HG03571 (cell line): ENCODE data around the gene CBY3.
"Not testable (repeated sequence)": the region's sequence is repeated elsewhere in the genome, so short reads cannot be mapped to it uniquely, and the experiment has no call there.

Experiments
- ATAC-seq: cut with Tn5 transposase; IDR thresholded peaks from one replicate; pipeline ENCODE4 v1.9.1; 2021; ENCODE audit not compliant: unreplicated experiment

Gene CBY3

DNA sequence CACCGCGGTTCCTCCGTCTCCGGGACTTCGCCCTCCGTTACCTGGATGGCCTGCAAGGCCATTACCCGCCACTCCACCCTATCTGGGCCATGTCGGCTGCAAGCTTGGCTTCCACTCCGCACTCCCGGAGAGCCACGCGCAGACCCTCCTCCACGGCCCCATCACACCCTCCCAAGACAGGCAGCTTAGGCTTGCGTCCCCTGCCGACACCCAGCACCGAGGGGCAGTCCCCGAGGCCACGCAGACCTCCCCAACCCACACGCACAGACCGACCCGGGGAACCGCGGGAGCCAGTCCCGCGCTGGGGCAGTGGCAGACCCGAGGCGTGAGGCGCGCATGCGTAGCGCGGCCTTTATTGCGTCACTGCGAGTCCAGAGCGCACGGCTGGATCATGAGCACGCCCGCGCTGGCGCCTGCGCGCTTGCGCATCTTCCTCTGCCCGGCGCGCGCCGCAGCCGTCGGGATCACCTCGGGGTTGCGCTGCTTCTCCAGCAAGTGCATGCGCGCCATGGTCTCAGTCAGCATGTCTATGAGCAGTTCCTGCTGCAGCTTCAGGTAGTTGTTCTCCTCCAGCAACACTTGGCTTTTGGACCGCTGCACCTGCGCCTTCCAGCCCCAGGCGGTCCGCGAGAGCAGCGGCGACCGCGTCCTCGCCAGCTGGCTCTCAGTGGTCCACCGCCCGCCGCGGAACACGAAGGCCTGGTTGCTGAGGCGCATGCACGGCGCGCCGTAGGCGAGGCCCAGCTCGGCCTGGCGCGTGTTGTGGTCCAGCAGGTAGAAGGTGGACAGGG is 2.4 kb downstream of the CBY3 start:
- peak; percentile 83 for ATAC-seq

GRCh38 chr5:179668391-179668790 is 12.4 kb downstream of the CBY3 start:
- no peak for ATAC-seq

DNA sequence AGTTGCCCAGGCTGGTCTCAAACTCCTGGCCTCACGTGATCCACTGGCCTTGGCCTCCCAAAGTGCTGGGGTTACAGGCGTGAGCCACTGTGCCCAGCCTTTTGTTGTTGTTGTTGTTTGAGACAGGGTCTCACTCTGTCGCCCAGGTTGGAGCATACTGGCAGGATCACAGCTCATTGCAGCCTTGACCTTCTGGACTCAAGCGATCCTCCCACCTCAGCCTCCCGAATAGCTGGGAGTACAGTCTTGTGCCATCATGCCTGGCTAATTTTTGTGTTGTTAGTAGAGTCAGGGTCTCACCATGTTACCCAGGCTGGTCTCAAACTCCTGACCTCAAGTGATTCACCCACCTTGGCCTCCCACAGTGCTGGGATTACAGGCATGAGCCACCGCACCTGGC is 19.2 kb downstream of the CBY3 start:
- not testable (repeated sequence) for ATAC-seq

GRCh38 chr5:179658179-179658856 is 22.5 kb downstream of the CBY3 start:
- ATAC-seq, result peak; percentile 64

- peak; percentile 85 for ATAC-seq
Measured at GRCh38 chr5:179657302-179658178, 23.3 kb downstream of the CBY3 start.

DNA sequence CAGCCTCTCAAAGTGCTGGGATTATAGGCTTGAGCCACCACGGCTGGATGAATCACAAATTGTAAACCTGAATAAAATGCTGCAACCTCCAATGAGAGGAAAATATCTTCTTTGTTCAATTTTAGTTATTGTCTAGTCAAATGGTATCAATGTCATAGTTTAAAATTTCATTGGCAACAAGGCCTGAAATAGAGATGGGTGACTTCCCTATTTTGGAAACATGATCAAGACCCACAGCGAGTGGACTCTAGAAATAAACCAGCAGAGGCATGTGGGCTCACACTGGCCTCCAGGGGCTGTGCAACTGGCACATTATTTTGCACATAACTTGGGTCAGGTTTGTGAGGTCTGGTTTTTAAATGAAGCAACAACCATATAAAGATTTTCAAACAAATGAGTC is 27.7 kb downstream of the CBY3 start:
- not testable (repeated sequence) for ATAC-seq

- not testable (repeated sequence) for ATAC-seq
Measured at GRCh38 chr5:179650245-179650644, 30.6 kb downstream of the CBY3 start.

GRCh38 chr5:179649166-179649703 is 31.6 kb downstream of the CBY3 start:
- not testable (repeated sequence) for ATAC-seq

GRCh38 chr5:179648410-179648809 is 32.4 kb downstream of the CBY3 start:
- no peak for ATAC-seq

DNA sequence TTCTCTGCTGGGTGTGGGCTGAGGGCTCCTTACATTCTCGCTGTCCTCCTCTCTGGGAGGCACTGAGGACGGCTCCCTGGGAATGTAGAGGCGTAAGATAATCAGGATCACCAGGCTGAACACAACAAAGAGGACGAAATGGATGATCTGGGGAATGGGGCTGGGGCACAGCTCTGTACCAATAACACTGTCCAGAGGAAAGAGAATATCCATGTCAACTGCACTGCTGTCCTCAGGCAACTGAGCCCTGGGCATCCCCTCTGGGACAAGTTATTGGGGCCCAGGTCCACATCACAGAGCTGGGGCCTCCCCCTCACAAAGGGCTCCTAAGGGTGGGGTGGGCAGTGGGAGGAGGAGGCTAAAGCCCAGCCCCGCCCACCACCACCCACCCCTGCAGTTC is 36.1 kb downstream of the CBY3 start:
- ATAC-seq, result not testable (repeated sequence)

DNA sequence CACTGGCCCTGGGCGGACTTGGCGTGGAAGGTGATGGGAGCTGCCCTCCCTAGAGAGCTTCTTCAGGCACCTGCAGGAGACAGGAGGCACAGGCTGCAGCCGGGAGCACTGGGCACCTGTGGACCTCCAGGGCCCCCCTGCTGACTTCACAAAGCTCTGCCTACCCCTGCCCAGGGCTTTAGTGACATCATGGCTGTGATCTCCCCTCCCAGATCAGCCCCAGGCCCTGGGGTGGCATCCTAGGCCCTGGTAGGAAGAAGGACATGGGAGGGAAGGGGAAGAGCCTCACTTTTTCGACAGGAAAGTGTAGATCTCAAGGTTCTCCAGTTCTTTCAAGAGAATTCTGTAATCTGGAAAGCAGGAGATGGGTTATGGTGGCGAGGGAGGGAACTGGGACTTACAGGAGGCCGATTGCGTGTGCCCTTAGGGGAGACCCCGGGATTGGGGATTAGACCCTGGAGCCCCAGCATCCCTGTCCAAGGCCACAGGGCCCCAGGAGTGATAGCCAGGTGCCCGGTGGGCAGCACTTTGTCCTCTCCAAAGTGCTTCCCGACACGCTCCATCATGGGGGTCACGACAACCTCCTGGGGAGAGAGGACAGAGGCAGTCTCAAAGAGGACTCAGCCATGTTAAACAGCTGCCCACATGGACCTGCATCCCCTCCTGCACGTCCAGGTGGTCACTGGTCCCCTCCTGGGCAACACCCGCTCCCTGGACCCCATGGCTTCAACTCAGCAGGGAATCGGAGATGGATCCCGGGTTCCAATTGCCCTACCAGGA is 37.5 kb downstream of the CBY3 start:
- not testable (repeated sequence) for ATAC-seq

DNA sequence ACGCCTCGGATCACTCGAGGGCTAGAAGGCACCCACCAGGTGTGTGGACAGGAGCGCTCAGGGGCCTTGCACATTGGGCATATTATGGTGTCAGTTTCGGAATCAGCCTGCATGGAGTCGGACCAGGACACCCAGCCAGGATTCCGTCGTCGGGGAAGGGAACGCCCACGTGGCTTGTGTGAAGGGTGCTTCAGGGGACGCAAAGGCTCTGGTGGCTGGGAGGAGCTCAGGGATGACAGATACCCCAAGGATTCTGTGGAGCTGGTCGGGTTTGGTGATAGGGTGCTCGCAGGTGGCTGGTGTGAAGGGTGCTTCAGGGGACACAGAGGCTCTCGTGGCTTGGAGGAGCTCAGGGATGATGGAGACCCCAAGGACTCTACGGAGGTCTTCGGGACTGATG is 38.2 kb downstream of the CBY3 start:
- ATAC-seq, result not testable (repeated sequence)

DNA sequence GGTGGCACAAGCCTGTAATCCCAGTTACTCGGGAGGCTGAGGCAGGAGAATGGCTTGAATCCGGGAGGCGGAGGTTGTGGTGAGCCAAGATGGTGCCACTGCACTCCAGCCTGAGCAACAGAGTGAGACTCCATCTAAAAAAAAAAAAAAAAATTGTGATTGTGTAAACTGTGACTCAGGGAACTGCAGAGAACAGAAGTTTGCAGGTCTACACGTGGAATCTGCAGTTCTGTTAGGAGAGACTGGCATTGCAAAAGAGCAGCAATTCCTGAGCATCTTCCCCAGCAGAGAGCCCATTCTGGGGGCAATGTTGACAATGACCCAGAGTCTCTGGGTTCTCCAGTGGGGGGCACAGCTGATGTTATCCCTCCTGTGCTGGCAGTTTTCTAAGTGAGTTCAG is 39.1 kb downstream of the CBY3 start:
- not testable (repeated sequence) for ATAC-seq

DNA sequence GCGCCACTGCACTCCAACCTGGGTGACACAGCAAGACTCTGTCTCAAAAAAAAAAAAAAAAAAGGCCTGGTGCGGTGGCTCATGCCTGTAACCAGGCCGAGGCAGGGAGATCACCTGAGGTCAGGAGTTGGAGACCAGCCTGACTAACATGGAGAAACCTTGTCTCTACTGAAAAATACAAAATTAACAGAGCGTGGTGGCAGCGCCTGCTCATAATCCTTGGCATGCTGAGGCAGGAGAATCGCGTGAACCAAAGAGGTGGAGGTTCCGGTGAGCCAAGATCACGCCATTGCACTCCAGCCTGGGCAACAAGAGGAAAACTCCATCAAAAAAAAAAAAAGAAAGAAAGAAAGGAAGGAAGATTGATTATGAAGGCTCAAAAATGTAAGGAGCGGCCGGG is 41.5 kb downstream of the CBY3 start:
- ATAC-seq, result not testable (repeated sequence)

DNA sequence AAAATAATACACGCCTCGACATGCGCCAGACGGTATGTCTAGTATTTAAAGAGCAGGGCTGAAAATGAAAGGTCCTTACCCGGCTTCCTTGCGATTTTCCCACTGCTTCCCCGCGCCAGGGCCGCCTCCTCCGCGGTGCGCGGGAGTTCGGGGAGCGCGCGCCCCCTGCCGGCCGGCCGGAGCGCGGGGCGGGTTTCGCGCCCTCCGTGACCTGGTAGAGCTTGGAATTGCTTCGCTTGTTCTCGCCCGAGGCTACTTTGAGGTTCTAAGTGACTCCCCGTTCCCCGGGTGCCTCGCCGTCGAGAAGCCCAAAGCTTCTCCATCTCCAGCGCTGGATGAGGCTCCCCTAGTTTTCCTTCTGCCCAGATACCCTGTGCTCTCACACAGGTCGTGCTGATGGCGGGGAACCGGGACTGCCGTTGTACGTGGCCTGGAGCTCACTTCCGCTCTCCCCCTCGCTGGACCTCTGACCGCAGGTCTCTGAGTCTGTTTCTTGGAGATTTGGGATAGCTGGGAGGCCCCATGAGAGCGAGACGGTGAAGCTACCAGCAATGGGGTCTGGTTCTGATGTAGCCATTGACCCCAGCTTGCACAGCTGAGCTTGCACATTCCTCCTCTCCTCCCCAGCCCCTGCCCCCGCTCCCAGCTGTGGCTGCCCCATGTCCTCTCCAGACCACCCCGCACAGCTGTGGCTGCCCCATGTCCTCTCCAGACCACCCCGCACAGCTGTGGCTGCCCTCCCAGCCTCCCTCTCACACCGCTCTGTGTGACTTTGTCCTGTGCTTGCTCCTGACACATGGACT is 46.3 kb downstream of the CBY3 start:
- ATAC-seq, result peak; percentile 89

DNA sequence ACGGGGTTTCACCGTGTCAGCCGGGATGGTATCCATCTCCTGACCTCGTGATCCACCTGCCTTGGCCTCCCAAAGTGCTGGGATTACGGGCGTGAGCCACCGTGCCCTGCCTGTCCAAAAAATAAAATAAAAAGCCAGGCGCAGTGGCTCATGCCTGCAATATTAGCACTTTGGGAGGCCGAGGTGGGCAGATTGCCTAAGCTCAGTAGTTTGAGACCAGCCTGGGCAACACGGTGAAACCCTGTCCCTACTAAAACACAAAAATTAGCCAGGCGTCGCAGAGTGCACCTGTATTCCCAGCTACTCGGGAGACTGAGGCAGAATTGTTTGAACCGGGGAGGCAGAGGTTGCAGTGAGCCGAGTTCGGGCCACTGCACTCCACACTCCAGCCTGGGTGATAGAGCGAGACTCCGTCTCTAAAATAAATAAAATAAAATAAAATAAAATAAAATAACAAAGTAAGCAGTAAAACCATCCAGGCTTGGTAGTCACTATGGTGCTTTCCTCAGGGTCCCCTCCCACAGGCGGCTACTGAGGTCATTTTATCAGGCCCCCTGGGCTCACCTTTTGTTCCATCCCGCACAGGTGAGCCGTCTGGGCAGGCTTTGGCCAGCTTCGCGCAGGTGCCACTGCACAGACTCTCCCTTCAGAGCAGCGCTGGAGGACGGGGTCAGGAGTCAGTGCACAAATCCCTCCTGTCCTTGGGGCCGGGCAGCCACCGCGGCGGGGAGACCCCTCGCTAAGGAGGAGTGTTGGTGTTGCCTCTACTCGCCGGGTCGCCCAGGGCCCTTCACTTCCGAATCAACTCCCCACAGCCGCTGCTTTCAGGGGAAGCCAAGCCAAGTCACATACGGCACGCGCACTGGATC is 47.1 kb downstream of the CBY3 start:
- peak; percentile 52 for ATAC-seq
